Endothelial cell of umbilical vein (primary cell): ENCODE data around the gene SNAI3. TPM values are rescaled to one million over a fixed set of nuclear protein-coding genes. Genes with fewer than 3 reads are reported as not detected.
"Not testable (repeated sequence)": the region's sequence is repeated elsewhere in the genome, so short reads cannot be mapped to it uniquely, and the experiment has no call there.

ENCODE experiments used
- BruUV-seq: library from RNA; stranded (reverse); fragments of 400-500 nt; replicated peaks from 2 replicates; lab custom pipeline; 2021; lab: Mats Ljungman, UMichigan
- CTCF ChIA-PET: fragments of 300-600, 350-600 bp; sonication (Branson Sonifier 250); formaldehyde crosslinking; loops from one replicate; lab custom pipeline; 2021; ENCODE audit warnings: antibody characterized with exemption, inconsistent platforms; lab: Charles Lee
- POLR2A ChIA-PET: fragments of 300-600, 350-600 bp; sonication (Branson Sonifier 250); formaldehyde crosslinking; loops from one replicate; lab custom pipeline; 2021; ENCODE audit warnings: antibody characterized with exemption, inconsistent platforms; lab: Charles Lee
- DNase-seq: peaks from one replicate; pipeline ENCODE4 v3.0.0-alpha.2; 2011; ENCODE audit warnings: low read depth, low spot score
- FAIRE-seq: peaks from 2 replicates; lab custom pipeline; 2011; peaks lifted over from hg19 to GRCh38; lab: Jason Lieb, UNC
- H2AFZ ChIP-seq: 2 replicates; pipeline ENCODE4 v1.6.0; 2012; ENCODE audit warnings: low read depth, low read length, control low read depth, inconsistent platforms
- H3K27ac ChIP-seq: 2 replicates; pipeline ENCODE4 v1.5.1; 2011; ENCODE audit warnings: low read depth, mild to moderate bottlenecking, control low read depth, low read length, moderate library complexity; ENCODE audit not compliant: insufficient read depth
- H3K27me3 ChIP-seq, 2 experiments: 2 replicates each; pipeline versions ENCODE4 v1.6.0 to v1.6.1; 2011; ENCODE audit warnings: low read length in 2 of 2, mixed read lengths in 1 of 2; ENCODE audit not compliant: control insufficient read depth in 2 of 2, insufficient read depth in 2 of 2
- H3K36me3 ChIP-seq, 2 experiments: 2 replicates in 1 of 2; 3 replicates in 1 of 2; pipeline ENCODE4 v1.5.1; 2011; ENCODE audit warnings: low read length in 2 of 2, mild to moderate bottlenecking in 1 of 2, moderate library complexity in 1 of 2; ENCODE audit not compliant: control insufficient read depth in 2 of 2, insufficient read depth in 2 of 2; ENCODE audit errors: extremely low read depth in 1 of 2
- H3K4me1 ChIP-seq: 3 replicates; pipeline ENCODE4 v1.5.1; 2011; ENCODE audit warnings: mild to moderate bottlenecking, low read length; ENCODE audit not compliant: control insufficient read depth, insufficient read depth; ENCODE audit errors: extremely low read depth
- H3K4me2 ChIP-seq: 2 replicates; pipeline ENCODE4 v1.6.1; 2011; ENCODE audit warnings: low read length, control low read depth, mixed read lengths; ENCODE audit not compliant: insufficient read depth
- H3K4me3 ChIP-seq, 3 experiments: fragments of 200-600 bp in 1 of 3; sonication (generic), shearing (Covaris generic) in 1 of 3; replicated peaks in 1 of 3; 2 replicates each; pipeline ENCODE4 v1.5.1; 2011 to 2016; ENCODE audit warnings: control low read depth in 3 of 3, low read length in 3 of 3, mild to moderate bottlenecking in 2 of 3, inconsistent platforms in 1 of 3, low read depth in 1 of 3, moderate library complexity in 1 of 3; ENCODE audit not compliant: insufficient read depth in 1 of 3
- H3K79me2 ChIP-seq: 2 replicates; pipeline ENCODE4 v1.6.0; 2012; ENCODE audit warnings: low read length, inconsistent platforms; ENCODE audit not compliant: control insufficient read depth, insufficient read depth
- H3K9ac ChIP-seq: replicated peaks from 2 replicates; pipeline ENCODE3; 2011; ENCODE audit warnings: low read length, control low read depth; ENCODE audit not compliant: insufficient read depth; ENCODE audit errors: extremely low read depth
- H3K9me1 ChIP-seq: replicated peaks from 3 replicates; pipeline ENCODE4 v1.6.0; 2011; ENCODE audit warnings: mild to moderate bottlenecking, low read length; ENCODE audit not compliant: control insufficient read depth, insufficient read depth; ENCODE audit errors: extremely low read depth
- H3K9me3 ChIP-seq: replicated peaks from 2 replicates; pipeline ENCODE4 v1.5.1; 2012; ENCODE audit warnings: low read length, inconsistent platforms; ENCODE audit not compliant: control insufficient read depth, insufficient read depth
- H4K20me1 ChIP-seq: replicated peaks from 2 replicates; pipeline ENCODE3; 2011; ENCODE audit warnings: mild to moderate bottlenecking, low read length; ENCODE audit not compliant: control insufficient read depth, insufficient read depth; ENCODE audit errors: extremely low read depth
- EZH2 ChIP-seq: IDR thresholded peaks from 2 replicates; pipeline ENCODE4 v1.6.1; 2012; ENCODE audit warnings: borderline replicate concordance, low read depth, mild to moderate bottlenecking, moderate library complexity, low read length, inconsistent platforms; ENCODE audit not compliant: severe bottlenecking
- FOS ChIP-seq: IDR thresholded peaks from 2 replicates; pipeline ENCODE4 v1.6.1; 2011; ENCODE audit warnings: mild to moderate bottlenecking, low read length, moderate library complexity, borderline replicate concordance; ENCODE audit not compliant: insufficient read depth
- GATA2 ChIP-seq: IDR thresholded peaks from 2 replicates; pipeline ENCODE4 v1.7.0; 2011; ENCODE audit warnings: low read depth, mild to moderate bottlenecking, moderate library complexity, mixed read lengths, low read length; ENCODE audit not compliant: insufficient read length, insufficient read depth
- JUN ChIP-seq: IDR thresholded peaks from 2 replicates; pipeline ENCODE4 v1.6.1; 2011; ENCODE audit warnings: borderline replicate concordance, low read depth; ENCODE audit not compliant: insufficient read length, insufficient read depth
- MYC ChIP-seq: IDR thresholded peaks from one replicate; pipeline ENCODE4 v1.6.1; 2011; ENCODE audit warnings: mild to moderate bottlenecking, low read depth, low read length
- POLR2A ChIP-seq: IDR thresholded peaks from 2 replicates; pipeline ENCODE4 v1.6.1; 2012; ENCODE audit warnings: low read depth, mild to moderate bottlenecking, control low read depth, low read length
- POLR2AphosphoS5 ChIP-seq: IDR thresholded peaks from 2 replicates; pipeline ENCODE4 v1.6.1; 2012; ENCODE audit warnings: low read depth, mild to moderate bottlenecking, control low read depth, low read length, moderate library complexity; ENCODE audit not compliant: insufficient read depth
- dilution Hi-C: fragments of 300-500 bp; cut with MboI; formaldehyde crosslinking; loops from one replicate; pipeline ENCODE4 v1.15.0; 2019; ENCODE audit warnings: low sequenced_read_pairs; ENCODE audit not compliant: extremely low pct_ligation_motif_present
- intact Hi-C: fragments of 100-400 bp; cut with micrococcal nuclease; formaldehyde crosslinking; loops from one replicate; pipeline ENCODE4 v1.10.0; 2022
- polyA plus RNA-seq, 4 experiments: library from polyadenylated mRNA; depleted of rRNA in 3 of 4; stranded (reverse) in 3 of 4; unstranded in 1 of 4; fragments of >200 nt; gene quantifications; 2 replicates each; pipeline versions ENCODE4 v1.2.1 to v1.2.3, GENCODE V29; 2011 to 2012; ENCODE audit warnings: missing spikeins in 1 of 4
- total RNA-seq: library from RNA; stranded (reverse); gene quantifications from 2 replicates; pipeline ENCODE4 v1.2.3, GENCODE V29; 2021
- TF ChIP-seq, protein P1 (sequence below), 2 donors: IDR thresholded peaks; 1 replicate in 1 of 2; 2 replicates in 1 of 2; pipeline ENCODE4 v1.5.1; 2011; ENCODE audit warnings: low read length in 2 of 2, mild to moderate bottlenecking in 2 of 2, moderate library complexity in 2 of 2, control low read depth in 1 of 2, inconsistent platforms in 1 of 2, low read depth in 1 of 2; ENCODE audit not compliant: insufficient read depth in 1 of 2; ENCODE audit errors: extremely low read depth in 1 of 2
- TF ChIP-seq, protein P2 (sequence below): IDR thresholded peaks from 2 replicates; pipeline ENCODE4 v1.6.1; 2011; ENCODE audit not compliant: insufficient read depth, insufficient read length

Gene SNAI3
- total and polyA plus RNA-seq, 2 donors (not counting 3 experiments of a cell fraction or from before 2014, with no cell fraction given): 0.30 to 0.31 TPM

DNA sequence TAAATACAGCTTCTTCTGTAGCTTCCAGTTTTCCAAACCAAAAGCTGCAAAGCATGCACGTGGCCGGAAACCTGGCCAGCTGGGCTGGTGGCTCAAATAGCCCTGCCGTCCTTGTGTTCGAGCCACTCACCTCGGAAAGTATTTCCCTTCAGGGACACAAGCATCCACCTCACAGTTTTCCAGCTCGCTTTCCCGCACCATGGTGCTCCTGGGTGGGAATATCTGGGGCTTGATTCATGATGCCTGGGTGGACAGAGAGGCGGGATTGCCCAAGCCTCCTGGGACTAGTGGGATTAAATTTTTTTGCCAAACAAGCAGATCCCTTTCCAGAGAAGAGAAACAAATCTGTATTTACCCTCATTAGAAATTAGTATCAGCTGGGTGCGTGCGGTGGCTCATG lies 16.3 kb downstream of the SNAI3 start:
- ChIA-PET CTCF (interaction anchor here (1.1 kb wide), 1 partner anchor 15 kb away, joined by 4 read pairs; no protein-coding TSS in a partner anchor), POLR2A (no interaction called here)
- BruUV-seq: no TSS peak
- H4K20me1 ChIP-seq: no peaks in the 10 kb centered on the region
- H3K9me3 ChIP-seq: no peaks in the 10 kb centered on the region
- H3K4me1 ChIP-seq: peaks cover 5% of the 10 kb centered on the region
- peaks cover 0 to 2% of the 10 kb centered on the region in 2 experiments for H3K36me3 ChIP-seq
- intact Hi-C loops (no loop called here), dilution Hi-C loops (no loop called here)
- FAIRE-seq: no peak
- H3K9me1 ChIP-seq: no peaks in the 10 kb centered on the region
- DNase-seq: no peak
- no peak overlapping the region for H3K9ac ChIP-seq
- no peak overlapping the region for H3K4me2 ChIP-seq
- H3K4me3 ChIP-seq: no peak overlapping the region
- no peak for TF ChIP-seq JUN
- no peak for TF ChIP-seq POLR2AphosphoS5
- TF ChIP-seq, protein P1, sequence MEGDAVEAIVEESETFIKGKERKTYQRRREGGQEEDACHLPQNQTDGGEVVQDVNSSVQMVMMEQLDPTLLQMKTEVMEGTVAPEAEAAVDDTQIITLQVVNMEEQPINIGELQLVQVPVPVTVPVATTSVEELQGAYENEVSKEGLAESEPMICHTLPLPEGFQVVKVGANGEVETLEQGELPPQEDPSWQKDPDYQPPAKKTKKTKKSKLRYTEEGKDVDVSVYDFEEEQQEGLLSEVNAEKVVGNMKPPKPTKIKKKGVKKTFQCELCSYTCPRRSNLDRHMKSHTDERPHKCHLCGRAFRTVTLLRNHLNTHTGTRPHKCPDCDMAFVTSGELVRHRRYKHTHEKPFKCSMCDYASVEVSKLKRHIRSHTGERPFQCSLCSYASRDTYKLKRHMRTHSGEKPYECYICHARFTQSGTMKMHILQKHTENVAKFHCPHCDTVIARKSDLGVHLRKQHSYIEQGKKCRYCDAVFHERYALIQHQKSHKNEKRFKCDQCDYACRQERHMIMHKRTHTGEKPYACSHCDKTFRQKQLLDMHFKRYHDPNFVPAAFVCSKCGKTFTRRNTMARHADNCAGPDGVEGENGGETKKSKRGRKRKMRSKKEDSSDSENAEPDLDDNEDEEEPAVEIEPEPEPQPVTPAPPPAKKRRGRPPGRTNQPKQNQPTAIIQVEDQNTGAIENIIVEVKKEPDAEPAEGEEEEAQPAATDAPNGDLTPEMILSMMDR (IDR thresholded peaks at IDR 0.05; ENCODE audit: extremely low read depth in 1 of 2, insufficient read depth in 1 of 2, low read depth in 1 of 2, low read length in 2 of 2): no peak
- TF ChIP-seq GATA2: no peak
- TF ChIP-seq, protein P2, sequence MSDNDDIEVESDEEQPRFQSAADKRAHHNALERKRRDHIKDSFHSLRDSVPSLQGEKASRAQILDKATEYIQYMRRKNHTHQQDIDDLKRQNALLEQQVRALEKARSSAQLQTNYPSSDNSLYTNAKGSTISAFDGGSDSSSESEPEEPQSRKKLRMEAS: no peak
- TF ChIP-seq FOS: no peak
- no peak for TF ChIP-seq MYC
- no peak for TF ChIP-seq POLR2A
- TF ChIP-seq EZH2: no peak
- H3K27ac ChIP-seq: no peak overlapping the region
- H2AFZ ChIP-seq: no peak overlapping the region
- no peaks in the 10 kb centered on the region for H3K27me3 ChIP-seq
- no peaks in the 10 kb centered on the region for H3K79me2 ChIP-seq

DNA sequence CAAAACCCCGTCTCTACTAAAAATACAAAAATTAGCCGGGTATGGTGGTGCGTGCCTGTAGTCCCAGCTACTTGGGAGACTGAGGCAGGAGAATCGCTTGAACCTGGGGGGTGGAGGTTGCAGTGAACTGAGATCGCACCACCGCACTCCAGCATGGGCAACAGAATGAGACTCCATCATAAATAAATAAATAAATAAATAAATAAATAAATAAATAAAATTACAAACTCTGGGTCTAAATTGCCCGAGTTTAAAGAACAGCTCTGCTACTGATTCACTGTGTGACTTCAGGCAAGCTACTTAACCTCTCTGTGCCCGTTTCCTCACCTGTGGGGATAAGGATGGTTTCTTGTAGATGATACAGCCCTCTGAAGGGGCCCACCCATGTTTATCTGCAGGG lies 16.8 kb downstream of the SNAI3 start:
- H3K4me1 ChIP-seq, BruUV-seq, DNase-seq, H3K4me3 ChIP-seq, H4K20me1 ChIP-seq, H3K36me3 ChIP-seq, H3K4me2 ChIP-seq, FAIRE-seq, H3K9me3 ChIP-seq, H3K27me3 ChIP-seq, H3K27ac ChIP-seq, dilution Hi-C loops, POLR2A ChIA-PET, H2AFZ ChIP-seq, H3K9ac ChIP-seq, H3K79me2 ChIP-seq, intact Hi-C loops, H3K9me1 ChIP-seq: not testable (repeated sequence)
- CTCF ChIA-PET: interaction anchor here (1.1 kb wide), 1 partner anchor 16 kb away, joined by 4 read pairs; no protein-coding TSS in a partner anchor
